Renal cortex interstitium (tissue), 11 donors: ENCODE results near the gene RBM28. TPM values are rescaled to one million over a fixed set of nuclear protein-coding genes. Genes with fewer than 3 reads are reported as not detected.

Source experiments
- DNase-seq, 11 donors: peaks; one replicate each; pipeline ENCODE4 v3.0.0-alpha.2; 2013; ENCODE audit warnings: low read depth in 9 of 11, low spot score in 4 of 11; ENCODE audit errors: extremely low read depth in 1 of 11
- polyA plus RNA-seq, 3 donors: library from polyadenylated mRNA; unstranded; fragments of 120-200 nt; gene quantifications; one replicate each; pipeline ENCODE4 v1.2.1, GENCODE V29; 2013; ENCODE audit not compliant: insufficient read length in 3 of 3

RBM28 gene
- polyA plus RNA-seq, 3 donors, result 40.3 to 55.6 (median 45.7) TPM

GRCh38 chr7:128379900-128380479, 36.3 kb upstream of the RBM28 start:
- DNase-seq, result no peak

- DNase-seq, result no peak
Observed at GRCh38 chr7:128378637-128379036, 34.9 kb upstream of the RBM28 start.

GRCh38 chr7:128376077-128376476, 32.4 kb upstream of the RBM28 start:
- DNase-seq, result no peak

DNA sequence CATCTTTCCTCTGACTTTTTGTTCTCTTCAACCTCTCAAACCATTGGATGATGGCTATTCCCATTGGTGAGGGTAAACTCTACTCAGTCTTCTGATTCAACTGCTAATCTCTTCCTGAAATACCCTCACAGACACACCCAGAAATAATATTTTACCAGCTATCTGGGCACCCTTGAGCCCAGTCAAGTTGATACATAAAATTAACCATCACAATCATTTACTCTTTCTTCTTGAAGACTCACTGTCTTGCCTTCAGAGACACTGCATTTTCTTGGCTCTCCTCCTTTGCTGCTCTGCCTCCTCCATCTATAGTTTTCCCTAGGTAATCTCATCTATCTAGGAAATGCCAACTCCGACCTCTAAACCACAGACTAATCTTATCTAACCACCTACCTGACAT, 30.3 kb upstream of the RBM28 start:
- DNase-seq, result no peak

DNA sequence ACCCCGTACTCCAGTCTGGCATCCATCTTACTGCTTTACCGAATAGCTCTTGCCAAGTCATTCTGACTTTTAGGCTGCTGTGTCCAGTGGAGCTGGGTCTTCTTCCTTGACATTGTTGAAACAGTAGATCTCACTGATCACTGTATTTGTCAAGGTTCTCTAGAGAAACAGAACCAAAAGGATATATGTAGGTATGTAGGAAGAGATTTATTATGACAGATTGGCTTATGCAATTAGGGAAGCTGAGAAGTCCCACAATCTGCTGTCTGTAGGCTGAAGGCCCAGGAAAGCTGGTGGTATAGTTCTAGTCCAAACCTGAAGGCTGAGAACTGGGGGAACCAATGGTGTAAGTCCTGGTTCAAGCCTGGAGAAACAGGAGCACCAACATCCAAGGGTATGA, 29.9 kb upstream of the RBM28 start:
- DNase-seq, result no peak

GRCh38 chr7:128370491-128370890, 26.8 kb upstream of the RBM28 start:
- DNase-seq, result no peak

DNA sequence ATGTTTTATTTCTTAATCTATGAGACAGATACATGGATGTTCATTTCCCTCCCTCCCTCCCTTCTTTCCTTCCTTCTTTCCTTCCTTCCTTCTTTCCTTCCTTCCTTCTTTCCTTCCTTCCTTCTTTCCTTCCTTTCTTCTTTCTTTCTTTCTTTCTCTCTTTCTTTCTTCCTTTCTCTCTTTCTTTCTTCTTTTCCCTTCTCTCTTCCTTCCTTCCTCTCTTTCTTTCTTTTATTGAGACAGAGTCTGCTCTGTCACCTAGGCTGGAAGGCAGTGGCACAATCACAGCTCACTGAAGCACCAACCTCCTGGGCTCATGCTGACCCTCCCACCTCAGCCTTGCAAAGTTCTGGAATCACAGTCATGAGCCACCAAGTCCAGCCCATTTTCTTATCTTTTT, 23.3 kb upstream of the RBM28 start:
- no peak for DNase-seq

- DNase-seq, result no peak
Observed at GRCh38 chr7:128366300-128366699, 22.6 kb upstream of the RBM28 start.

- no peak for DNase-seq
Observed at GRCh38 chr7:128365432-128365831, 21.7 kb upstream of the RBM28 start.

GRCh38 chr7:128364166-128364870, 20.6 kb upstream of the RBM28 start:
- DNase-seq, result no peak

- no peak for DNase-seq
Observed at GRCh38 chr7:128363261-128363721, 19.6 kb upstream of the RBM28 start.

DNA sequence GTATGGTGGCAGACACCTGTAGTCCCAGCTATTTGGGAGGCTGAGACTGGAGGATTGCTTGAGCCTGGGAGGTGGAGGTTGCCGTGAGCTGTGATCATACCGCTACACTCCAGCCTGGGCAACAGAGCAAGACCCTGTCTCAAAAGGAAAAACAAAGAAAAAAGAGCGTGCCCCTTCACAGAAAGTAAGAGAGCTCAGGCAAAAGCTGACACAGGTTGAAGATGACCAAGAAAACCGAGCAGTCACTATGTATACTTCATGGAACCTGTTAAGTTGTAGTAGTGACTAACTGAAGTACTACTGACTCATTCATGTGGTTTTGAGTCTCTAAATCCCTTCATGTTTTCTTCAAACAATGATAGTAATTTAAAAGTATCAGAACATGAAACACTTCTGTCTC, 19.0 kb upstream of the RBM28 start:
- DNase-seq, result no peak

GRCh38 chr7:128361411-128362379, 18.0 kb upstream of the RBM28 start, which contains the start of gene PRRT4:
Gene PRRT4, minus strand, starts transcription at chr7:128361690.
- DNase-seq, result no peak

GRCh38 chr7:128360359-128360678, 16.6 kb upstream of the RBM28 start:
- DNase-seq, result no peak

- DNase-seq, result no peak
Observed at GRCh38 chr7:128359939-128360338, 16.2 kb upstream of the RBM28 start.

GRCh38 chr7:128359336-128359735, 15.6 kb upstream of the RBM28 start:
- no peak for DNase-seq

GRCh38 chr7:128358233-128358632, 14.5 kb upstream of the RBM28 start:
- no peak for DNase-seq

- DNase-seq, result no peak
Observed at GRCh38 chr7:128357217-128357613, 13.5 kb upstream of the RBM28 start.

- DNase-seq, result no peak
Observed at GRCh38 chr7:128356546-128357216, 13.0 kb upstream of the RBM28 start.
